ENCODE results near the gene FBXL12.
"Not testable (repeated sequence)": the region's sequence is repeated elsewhere in the genome, so short reads cannot be mapped to it uniquely, and the experiment has no call there.

FBXL12 gene

GRCh38 chr19:9848762-9849161 lies 29.9 kb upstream of the FBXL12 start:
- Mint-ChIP-seq H3K4me3 (no peak overlapping the region), H3K36me3 (ENCODE audit: low read depth) (peaks cover 18% of the 10 kb centered on the region)

GRCh38 chr19:9848060-9848459 lies 29.2 kb upstream of the FBXL12 start:
- H3K27me3 Mint-ChIP-seq (ENCODE audit: low read depth): no peaks in the 10 kb centered on the region
- H3K36me3 Mint-ChIP-seq (ENCODE audit: low read depth): peaks cover 23% of the 10 kb centered on the region
- H3K27ac Mint-ChIP-seq: peak overlapping the region; percentile 49

More at GRCh38 chr19:9848762-9849161, 29.9 kb upstream of the FBXL12 start:
- Mint-ChIP-seq H3K9me3 (no peaks in the 10 kb centered on the region), H3K4me1 (ENCODE audit: low read depth) (peaks cover 15% of the 10 kb centered on the region), H3K27me3 (ENCODE audit: low read depth) (no peaks in the 10 kb centered on the region), H3K27ac (no peak overlapping the region)

GRCh38 chr19:9847087-9847671 lies 28.3 kb upstream of the FBXL12 start:
- peaks cover 25% of the 10 kb centered on the region for H3K36me3 Mint-ChIP-seq (ENCODE audit: low read depth)
- H3K9me3 Mint-ChIP-seq: no peaks in the 10 kb centered on the region
- H3K27me3 Mint-ChIP-seq (ENCODE audit: low read depth): no peaks in the 10 kb centered on the region
- H3K4me1 Mint-ChIP-seq (ENCODE audit: low read depth): peaks cover 14% of the 10 kb centered on the region
- no peak overlapping the region for H3K4me3 Mint-ChIP-seq
- H3K27ac Mint-ChIP-seq: no peak overlapping the region

More at GRCh38 chr19:9848060-9848459, 29.2 kb upstream of the FBXL12 start:
- H3K4me1 Mint-ChIP-seq (ENCODE audit: low read depth): peaks cover 14% of the 10 kb centered on the region
- no peak overlapping the region for H3K4me3 Mint-ChIP-seq
- H3K9me3 Mint-ChIP-seq: no peaks in the 10 kb centered on the region

- not testable (repeated sequence) for H3K4me3 Mint-ChIP-seq; H3K27me3 Mint-ChIP-seq (ENCODE audit: low read depth)
- H3K36me3 Mint-ChIP-seq (ENCODE audit: low read depth): peaks cover 45% of the 10 kb centered on the region
Observed at GRCh38 chr19:9843626-9844273, 24.9 kb upstream of the FBXL12 start.

GRCh38 chr19:9842834-9843625 lies 24.2 kb upstream of the FBXL12 start:
- Mint-ChIP-seq H3K4me1 (ENCODE audit: low read depth) (peaks cover 13% of the 10 kb centered on the region), H3K27ac (no peak overlapping the region), H3K4me3 (no peak overlapping the region), H3K9me3 (no peaks in the 10 kb centered on the region), H3K27me3 (ENCODE audit: low read depth) (no peaks in the 10 kb centered on the region), H3K36me3 (ENCODE audit: low read depth) (peaks cover 47% of the 10 kb centered on the region)

More at GRCh38 chr19:9843626-9844273, 24.9 kb upstream of the FBXL12 start:
- not testable (repeated sequence) for H3K27ac Mint-ChIP-seq, H3K9me3 Mint-ChIP-seq
- H3K4me1 Mint-ChIP-seq (ENCODE audit: low read depth): peaks cover 13% of the 10 kb centered on the region

GRCh38 chr19:9839415-9839814 lies 20.5 kb upstream of the FBXL12 start:
- Mint-ChIP-seq H3K36me3 (ENCODE audit: low read depth) (peaks cover 40% of the 10 kb centered on the region), H3K4me1 (ENCODE audit: low read depth) (peaks cover 11% of the 10 kb centered on the region), H3K9me3 (no peaks in the 10 kb centered on the region), H3K4me3 (no peak overlapping the region), H3K27me3 (ENCODE audit: low read depth) (no peaks in the 10 kb centered on the region), H3K27ac (no peak overlapping the region)

- no peaks in the 10 kb centered on the region for H3K27me3 Mint-ChIP-seq (ENCODE audit: low read depth)
- H3K4me1 Mint-ChIP-seq (ENCODE audit: low read depth): peaks cover 11% of the 10 kb centered on the region
- no peak overlapping the region for H3K27ac Mint-ChIP-seq
- no peak overlapping the region for H3K4me3 Mint-ChIP-seq
- H3K36me3 Mint-ChIP-seq (ENCODE audit: low read depth): peaks cover 33% of the 10 kb centered on the region
- no peaks in the 10 kb centered on the region for H3K9me3 Mint-ChIP-seq
Observed at GRCh38 chr19:9838324-9838723, 19.4 kb upstream of the FBXL12 start.

GRCh38 chr19:9836021-9836420 lies 17.1 kb upstream of the FBXL12 start:
- Mint-ChIP-seq H3K36me3 (ENCODE audit: low read depth) (peaks cover 14% of the 10 kb centered on the region), H3K9me3 (no peaks in the 10 kb centered on the region), H3K27ac (peak overlapping the region; percentile 87), H3K27me3 (ENCODE audit: low read depth) (no peaks in the 10 kb centered on the region), H3K4me3 (peak overlapping the region; percentile 94), H3K4me1 (ENCODE audit: low read depth) (peaks cover 11% of the 10 kb centered on the region)

- H3K4me3 Mint-ChIP-seq: peak overlapping the region; percentile 94
- peaks cover 12% of the 10 kb centered on the region for H3K36me3 Mint-ChIP-seq (ENCODE audit: low read depth)
- H3K9me3 Mint-ChIP-seq: no peaks in the 10 kb centered on the region
- peaks cover 11% of the 10 kb centered on the region for H3K4me1 Mint-ChIP-seq (ENCODE audit: low read depth)
- peak overlapping the region; percentile 87 for H3K27ac Mint-ChIP-seq
- no peaks in the 10 kb centered on the region for H3K27me3 Mint-ChIP-seq (ENCODE audit: low read depth)
Observed at GRCh38 chr19:9835507-9835949, 16.6 kb upstream of the FBXL12 start.

- Mint-ChIP-seq H3K36me3 (ENCODE audit: low read depth) (peaks cover 14% of the 10 kb centered on the region), H3K27me3 (ENCODE audit: low read depth) (no peaks in the 10 kb centered on the region), H3K4me3 (peak within 1 kb of the TSS; percentile 95), H3K9me3 (no peaks in the 10 kb centered on the region), H3K27ac (peak within 1 kb of the TSS; percentile 88), H3K4me1 (ENCODE audit: low read depth) (peaks cover 15% of the 10 kb centered on the region)
Observed at GRCh38 chr19:9834726-9835506, 16.0 kb upstream of the FBXL12 start, which contains the start of gene PIN1. Gene PIN1, plus strand, starts transcription at chr19:9835318. Its CDS starts 27 bp downstream, at chr19:9835345.

GRCh38 chr19:9834307-9834725 lies 15.4 kb upstream of the FBXL12 start:
- peaks cover 15% of the 10 kb centered on the region for H3K36me3 Mint-ChIP-seq (ENCODE audit: low read depth)
- H3K4me3 Mint-ChIP-seq: peak overlapping the region; percentile 95
- H3K4me1 Mint-ChIP-seq (ENCODE audit: low read depth): peaks cover 18% of the 10 kb centered on the region
- H3K9me3 Mint-ChIP-seq: no peaks in the 10 kb centered on the region
- H3K27me3 Mint-ChIP-seq (ENCODE audit: low read depth): no peaks in the 10 kb centered on the region
- peak overlapping the region; percentile 88 for H3K27ac Mint-ChIP-seq

- peaks cover 20% of the 10 kb centered on the region for H3K36me3 Mint-ChIP-seq (ENCODE audit: low read depth)
- H3K4me3 Mint-ChIP-seq: peak overlapping the region; percentile 100
- peaks cover 26% of the 10 kb centered on the region for H3K4me1 Mint-ChIP-seq (ENCODE audit: low read depth)
- peak overlapping the region; percentile 99 for H3K27ac Mint-ChIP-seq
- no peaks in the 10 kb centered on the region for H3K27me3 Mint-ChIP-seq (ENCODE audit: low read depth)
- no peaks in the 10 kb centered on the region for H3K9me3 Mint-ChIP-seq
Observed at GRCh38 chr19:9828551-9829063, 9.7 kb upstream of the FBXL12 start.

GRCh38 chr19:9827289-9828238 lies 8.7 kb upstream of the FBXL12 start, which contains the start of gene UBL5:
Gene UBL5, plus strand, starts transcription at chr19:9827918. Its CDS starts 420 bp downstream, at chr19:9828338.
- Mint-ChIP-seq H3K4me1 (ENCODE audit: low read depth) (peaks cover 26% of the 10 kb centered on the region), H3K27me3 (ENCODE audit: low read depth) (no peaks in the 10 kb centered on the region), H3K36me3 (ENCODE audit: low read depth) (peaks cover 20% of the 10 kb centered on the region), H3K27ac (peak within 1 kb of the TSS; percentile 99), H3K9me3 (no peaks in the 10 kb centered on the region), H3K4me3 (peak within 1 kb of the TSS; percentile 100)

Data from T-helper 1 cell treated with Interleukin-12 subunit alpha and Interleukin-12 subunit beta and Interleukin-4 antibody, amounts not matched to agents 30 μg/mL and 1 μg/mL, for 36 hours (primary cell).